Right lobe of liver (tissue), 4 donors: ENCODE results near the gene ANTXR1.

Experiments used
- CTCF ChIP-seq, 4 donors: fragments of 200-600 bp in 3 of 4; fragments of 450-650 bp in 1 of 4; IDR thresholded peaks; one replicate each; pipeline versions ENCODE4 v1.5.1 to v1.8.0; 2016 to 2022; ENCODE audit warnings: antibody characterized with exemption in 4 of 4, mild to moderate bottlenecking in 2 of 4
- POLR2A ChIP-seq: fragments of 450-650 bp; IDR thresholded peaks from one replicate; pipeline ENCODE4 v1.6.1; 2017; ENCODE audit warnings: antibody characterized with exemption, mild to moderate bottlenecking
- donor health status: DM: no; HTN: no; CAD: no.
- donor health status: DM: no; HTN: no; CAD: no.
- donor health status: DM: no; HTN: yes; CAD: no.

GRCh38 chr2:69062307-69062962, 49.5 kb downstream of the ANTXR1 start:
- no peak for TF ChIP-seq CTCF (IDR thresholded peaks at IDR 0.05)
- TF ChIP-seq POLR2A = no peak
